GM18511 (cell line): ENCODE results near the gene CUX1.

Experiments used
- ATAC-seq: cut with Tn5 transposase; IDR thresholded peaks from one replicate; pipeline ENCODE4 v1.9.1; 2021; ENCODE audit warnings: mild to moderate bottlenecking, moderate library complexity; ENCODE audit not compliant: unreplicated experiment

Gene CUX1

DNA sequence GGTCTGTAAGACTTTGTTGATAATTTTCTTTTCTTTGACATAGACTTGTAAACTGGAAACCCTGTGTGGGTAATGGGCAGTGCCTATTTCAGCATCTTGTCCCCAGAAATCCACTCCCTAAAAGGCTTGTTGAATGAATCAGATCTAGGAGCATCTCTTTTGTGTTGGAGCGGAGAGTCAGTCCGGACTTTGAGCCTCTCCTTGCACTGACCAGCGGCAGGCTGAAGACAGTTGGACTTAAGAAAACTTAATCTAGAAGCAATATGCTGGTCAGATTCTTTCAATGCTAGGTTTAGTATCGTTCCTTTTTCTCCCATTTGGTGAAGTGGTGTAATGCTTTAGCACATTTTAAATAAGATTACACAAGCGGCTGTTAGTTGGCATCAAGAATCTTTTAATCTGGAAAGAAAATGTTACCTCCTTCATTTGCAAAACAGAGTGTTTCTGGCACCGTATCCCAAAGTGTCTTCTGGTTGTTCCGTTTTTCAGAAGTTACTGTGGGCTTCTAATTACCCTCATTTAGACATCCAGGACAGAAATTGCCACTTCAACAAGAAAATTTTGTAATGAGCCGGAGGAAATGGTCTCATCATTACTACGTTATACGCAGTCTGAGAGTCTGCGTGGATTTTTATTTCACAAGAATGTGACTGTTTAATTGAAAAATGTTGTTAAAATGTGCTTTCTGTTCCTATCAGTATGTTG, 74.7 kb downstream of the CUX1 start:
- ATAC-seq: no peak

- ATAC-seq: no peak
These were observed 76.1 kb downstream of the CUX1 start for GRCh38 chr7:101893341-101894082.

GRCh38 chr7:101896316-101896715, 78.9 kb downstream of the CUX1 start:
- ATAC-seq: no peak

GRCh38 chr7:101896941-101897340, 79.5 kb downstream of the CUX1 start:
- no peak for ATAC-seq

DNA sequence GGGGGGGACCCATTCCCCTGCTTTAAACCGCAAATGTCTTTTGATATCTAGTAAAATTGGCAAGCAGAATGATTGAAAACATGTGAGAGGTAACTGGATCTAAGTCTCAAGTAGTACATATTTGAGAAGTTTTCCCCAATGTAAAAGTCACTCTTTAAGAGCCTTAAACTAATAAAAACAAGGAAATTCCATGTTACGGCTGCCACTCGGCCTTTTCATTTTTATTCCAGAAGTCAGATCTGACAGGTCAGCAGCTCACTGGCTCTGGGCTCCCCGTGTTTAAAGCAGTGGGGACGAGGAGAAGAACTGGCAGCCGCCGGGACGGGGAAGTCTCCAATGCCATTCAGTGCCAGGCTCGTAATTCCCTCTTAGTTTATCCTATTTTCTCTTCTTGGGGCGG, 80.7 kb downstream of the CUX1 start:
- ATAC-seq: no peak

DNA sequence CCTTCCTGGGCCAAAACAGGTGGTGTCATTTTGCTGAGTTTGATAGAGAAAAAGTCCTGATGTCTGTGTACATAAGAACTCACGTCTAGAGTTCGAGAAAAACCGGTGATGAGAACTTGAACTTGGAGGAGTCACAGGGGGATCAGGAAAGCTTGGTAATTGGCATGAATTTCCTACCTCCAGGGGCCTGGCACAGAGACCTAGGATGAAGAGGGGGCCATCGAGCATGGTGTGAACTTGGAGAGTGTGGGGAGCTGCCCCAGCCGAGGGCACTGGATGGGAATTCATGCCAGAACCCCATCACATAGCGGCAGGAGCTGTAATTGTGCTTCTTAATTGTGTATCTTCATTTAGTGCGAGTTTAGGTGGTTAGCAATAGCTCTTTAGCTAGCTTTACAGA, 82.2 kb downstream of the CUX1 start:
- ATAC-seq: no peak

DNA sequence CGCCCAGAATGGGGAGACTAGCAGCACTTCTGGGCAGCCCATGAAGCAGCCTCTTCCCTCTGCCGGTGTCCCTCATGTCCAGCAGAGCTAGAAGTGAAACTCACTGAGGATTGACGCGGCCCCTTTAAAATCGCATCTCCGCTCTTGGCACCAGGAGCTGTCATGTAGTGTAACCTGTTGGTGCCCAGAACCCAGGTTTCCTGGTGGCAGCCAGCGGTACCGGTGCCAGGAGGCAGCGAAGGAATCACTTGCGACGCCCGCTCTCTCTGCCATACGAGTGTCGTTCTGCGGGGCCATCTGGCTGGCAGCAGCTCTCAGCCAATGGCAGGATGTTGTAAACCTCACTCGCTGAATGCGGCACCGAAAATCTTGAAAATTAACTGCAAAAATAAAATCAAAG, 82.7 kb downstream of the CUX1 start:
- ATAC-seq: no peak

DNA sequence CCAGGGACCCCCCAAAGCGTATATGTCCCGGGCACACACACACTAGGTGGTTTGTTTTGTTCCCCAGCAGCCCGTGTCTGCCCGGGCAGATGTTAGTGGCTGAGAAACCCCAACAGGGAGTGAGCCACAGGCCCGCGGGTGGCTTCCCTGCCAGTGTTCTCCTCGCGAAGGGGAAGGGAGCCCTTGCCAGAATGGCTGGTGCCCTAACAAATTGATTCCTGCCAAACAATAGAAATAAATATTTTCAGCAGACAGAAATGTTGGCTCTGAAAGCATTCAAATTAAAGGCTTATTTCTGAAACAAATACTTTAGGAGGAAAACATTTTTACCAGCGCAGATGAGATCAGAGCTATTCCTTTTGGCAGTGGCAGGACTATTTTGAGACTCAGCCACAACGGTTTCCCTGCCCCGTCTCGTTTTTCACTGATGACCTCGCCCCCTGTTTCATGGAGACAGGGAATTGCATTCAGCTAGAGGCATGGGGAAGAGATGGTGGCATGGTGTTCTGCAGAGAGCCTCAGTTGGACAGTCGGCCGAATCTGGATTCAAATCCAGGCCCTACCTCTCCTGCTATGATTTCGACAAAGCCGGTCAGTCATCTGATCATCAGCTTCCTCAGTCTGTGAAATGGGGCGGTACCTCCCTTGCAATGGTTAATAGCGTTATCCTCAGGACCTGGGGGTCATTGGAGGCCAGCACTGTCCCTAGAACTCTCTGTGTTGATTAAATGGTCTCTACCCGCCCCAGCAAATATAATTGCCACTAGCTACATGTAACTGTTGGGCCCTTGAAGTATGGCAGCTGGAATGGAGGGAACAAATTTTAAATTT, 84.5 kb downstream of the CUX1 start:
- no peak for ATAC-seq

DNA sequence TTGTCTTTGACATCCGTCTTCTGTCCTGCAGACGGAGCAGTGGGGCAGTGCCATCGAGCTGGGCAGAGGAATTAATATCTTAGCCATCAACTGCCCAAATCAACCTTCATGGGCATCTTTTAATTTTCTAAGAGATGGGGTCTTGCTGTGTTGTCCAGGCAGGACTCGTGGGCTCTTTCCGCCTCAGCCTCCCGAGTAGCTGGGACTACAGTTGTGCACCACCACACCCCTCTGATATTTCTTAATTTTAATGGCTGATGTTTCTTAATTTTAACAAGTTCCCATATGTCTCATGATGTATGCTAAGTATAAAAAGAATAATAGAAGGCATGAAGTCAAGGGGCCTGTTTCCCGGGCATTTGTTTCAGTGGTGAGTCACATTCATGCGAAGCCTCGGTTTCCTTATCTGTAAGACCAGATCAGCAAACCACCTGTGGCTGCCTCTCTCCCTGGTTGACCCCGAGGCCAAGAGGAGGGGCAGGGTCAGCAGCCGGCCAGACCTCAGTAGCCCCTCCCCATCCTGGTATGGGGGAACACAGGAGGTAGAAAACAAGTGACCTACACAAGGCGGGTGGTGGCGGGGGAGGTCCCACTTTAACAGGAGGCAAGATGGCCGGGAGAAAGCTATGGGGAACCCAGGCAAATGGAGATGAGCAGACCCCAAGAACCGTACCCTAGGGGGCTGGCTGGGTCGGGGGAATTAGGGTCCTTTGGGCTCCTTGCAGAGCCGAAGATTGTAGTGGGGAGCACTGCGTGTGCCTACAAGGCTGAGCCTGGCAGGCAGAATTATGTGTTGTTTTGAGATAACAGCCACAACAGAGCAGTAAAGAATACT, 85.5 kb downstream of the CUX1 start:
- ATAC-seq: no peak

DNA sequence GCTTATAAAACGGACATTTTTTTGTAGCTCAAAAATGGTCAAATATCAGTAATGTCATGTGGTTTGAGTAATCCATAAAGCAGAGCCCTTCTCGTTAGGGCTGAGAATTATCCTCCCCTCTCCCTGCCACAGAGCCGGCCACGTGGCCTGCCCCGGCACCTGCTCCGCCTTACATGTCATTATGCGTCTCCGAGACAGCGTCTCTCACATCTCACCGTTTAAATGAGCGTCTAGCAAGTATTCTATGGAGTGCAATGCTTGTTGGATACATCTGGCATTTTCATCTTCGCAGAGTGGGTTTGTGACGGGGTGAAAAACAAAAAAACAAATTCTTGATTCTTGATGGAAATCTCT, 86.1 kb downstream of the CUX1 start:
- ATAC-seq: no peak

DNA sequence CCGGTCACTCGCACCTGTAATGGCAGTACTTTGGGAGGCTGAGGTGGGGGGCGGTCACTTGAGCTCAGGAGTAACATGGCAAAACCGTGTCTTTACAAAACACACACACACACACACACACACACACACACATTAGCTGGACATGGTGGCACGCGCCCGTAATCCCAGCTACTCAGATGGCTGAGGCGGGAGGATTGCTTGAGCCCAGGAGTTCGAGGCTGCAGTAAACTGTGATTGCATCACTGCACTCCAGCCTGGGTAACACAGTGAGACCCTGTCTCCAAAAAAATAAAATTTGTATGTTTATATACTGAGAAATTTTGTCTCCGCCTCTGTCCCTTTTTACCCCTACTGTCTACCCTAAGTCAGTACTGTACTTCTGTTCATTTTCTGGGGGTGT, 86.6 kb downstream of the CUX1 start:
- ATAC-seq: no peak

- ATAC-seq: no peak
These were observed 87.9 kb downstream of the CUX1 start for GRCh38 chr7:101905203-101905865.

DNA sequence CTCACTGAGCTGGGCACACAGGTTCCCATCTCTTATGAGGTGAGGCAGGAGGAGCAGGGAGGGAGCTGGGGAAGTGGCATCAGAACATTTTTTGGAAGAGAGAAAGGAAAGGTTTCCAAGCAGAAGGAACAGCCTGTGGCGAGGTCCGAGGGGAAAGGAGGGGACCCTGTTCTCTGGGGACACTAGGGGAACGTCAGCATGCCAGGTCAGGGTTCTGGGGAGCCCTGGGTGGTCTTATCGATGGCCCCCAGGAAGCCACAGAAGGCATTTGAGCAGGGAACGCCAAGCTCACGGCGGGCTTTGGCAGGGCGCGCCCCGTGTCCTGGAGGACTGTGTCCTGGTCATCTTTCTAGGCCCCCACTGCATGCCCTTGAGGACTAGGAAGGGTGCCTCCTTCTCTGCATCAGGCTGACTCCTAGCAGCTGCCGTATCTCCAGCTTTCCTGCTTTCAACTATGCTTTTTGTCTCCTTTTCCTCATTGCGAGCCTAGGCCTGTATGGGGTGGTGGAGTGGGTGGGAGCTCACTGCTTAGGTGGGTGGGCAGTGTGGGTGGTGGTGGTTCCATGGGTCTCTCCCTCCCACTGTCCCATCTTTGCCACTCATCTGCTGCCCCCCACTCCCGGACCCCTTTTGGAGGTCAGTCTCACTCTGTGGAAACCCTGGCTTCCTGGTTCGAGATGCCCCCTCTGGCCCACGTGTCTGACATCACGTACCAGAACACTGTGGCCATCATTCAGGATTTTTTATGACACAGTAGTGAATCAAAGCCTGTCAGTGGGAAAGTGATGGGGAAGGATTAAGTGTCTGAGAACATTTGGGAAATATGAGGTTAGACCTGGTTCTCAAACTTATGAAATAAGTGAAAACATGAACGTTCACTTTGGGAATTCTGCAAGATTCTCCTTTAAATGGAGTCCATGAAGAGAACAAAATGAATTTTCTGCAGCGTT, 89.1 kb downstream of the CUX1 start:
- ATAC-seq: no peak

DNA sequence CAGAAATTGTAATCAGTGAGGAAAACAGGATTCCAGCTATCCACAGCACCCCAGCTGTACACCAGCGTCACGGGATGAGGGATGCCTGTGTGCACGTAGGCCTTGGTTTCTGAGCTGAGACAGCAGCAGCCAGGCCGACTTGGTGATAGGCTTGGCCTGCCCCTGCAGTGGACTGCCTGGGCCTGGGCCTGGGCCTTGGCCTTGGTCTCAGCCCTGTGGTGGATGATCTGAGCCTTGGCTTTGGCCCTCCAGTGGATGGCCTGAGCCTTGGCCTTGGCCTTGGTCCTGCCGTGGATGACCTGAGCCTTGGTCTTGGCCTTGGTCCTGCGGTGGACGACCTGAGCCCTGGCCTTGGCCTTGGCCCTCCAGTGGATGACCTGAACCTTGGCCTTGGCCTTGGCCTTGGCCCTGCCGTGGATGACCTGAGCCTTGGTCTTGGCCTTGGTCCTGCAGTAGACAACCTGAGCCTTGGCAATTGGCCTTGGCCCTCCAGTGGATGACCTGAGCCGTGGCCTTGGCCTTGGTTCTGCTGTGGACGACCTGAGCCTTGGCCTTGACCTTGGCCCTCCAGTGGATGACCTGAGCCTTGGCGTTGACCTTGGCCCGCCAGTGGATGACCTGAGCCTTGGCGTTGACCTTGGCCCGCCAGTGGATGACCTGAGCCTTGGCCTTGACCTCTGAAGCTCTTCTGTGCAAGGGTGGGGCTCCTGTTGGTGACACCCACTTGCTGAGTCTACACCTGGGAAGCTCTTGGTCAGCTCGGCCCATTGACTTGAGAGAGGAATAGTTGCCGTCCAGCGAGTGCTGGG, 93.8 kb downstream of the CUX1 start:
- no peak for ATAC-seq

GRCh38 chr7:101911800-101912715, 94.6 kb downstream of the CUX1 start:
- no peak for ATAC-seq

DNA sequence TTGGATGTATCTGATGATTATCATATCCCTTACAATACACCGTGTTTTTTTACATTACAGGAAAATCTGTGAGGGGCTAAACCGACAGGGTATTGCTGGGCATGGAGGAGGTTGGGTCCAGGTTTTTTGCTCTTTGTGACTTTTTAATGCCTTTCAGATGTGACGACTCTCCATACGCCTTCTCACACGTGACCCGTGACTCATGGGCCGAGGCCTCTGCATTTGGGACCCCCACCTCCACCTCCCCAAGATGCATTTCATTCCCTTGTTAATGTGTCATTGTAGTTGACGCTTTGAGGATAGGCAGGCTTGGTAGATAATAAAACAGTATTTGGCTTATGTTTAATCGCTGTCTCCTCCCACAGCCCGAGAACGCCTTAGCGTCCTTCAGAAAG, 95.3 kb downstream of the CUX1 start:
- ATAC-seq: no peak

GRCh38 chr7:101913247-101913721, 95.9 kb downstream of the CUX1 start:
- ATAC-seq: no peak
